ENCODE results near the gene TRAPPC10. TPM values are rescaled to one million over a fixed set of nuclear protein-coding genes. Genes with fewer than 3 reads are reported as not detected.

TRAPPC10 gene
- total and polyA plus RNA-seq, 2 of the 8 experiments (the other 6 are each of a cell fraction or from before 2014, with no cell fraction given) = 18.5 to 29.8 TPM

DNA sequence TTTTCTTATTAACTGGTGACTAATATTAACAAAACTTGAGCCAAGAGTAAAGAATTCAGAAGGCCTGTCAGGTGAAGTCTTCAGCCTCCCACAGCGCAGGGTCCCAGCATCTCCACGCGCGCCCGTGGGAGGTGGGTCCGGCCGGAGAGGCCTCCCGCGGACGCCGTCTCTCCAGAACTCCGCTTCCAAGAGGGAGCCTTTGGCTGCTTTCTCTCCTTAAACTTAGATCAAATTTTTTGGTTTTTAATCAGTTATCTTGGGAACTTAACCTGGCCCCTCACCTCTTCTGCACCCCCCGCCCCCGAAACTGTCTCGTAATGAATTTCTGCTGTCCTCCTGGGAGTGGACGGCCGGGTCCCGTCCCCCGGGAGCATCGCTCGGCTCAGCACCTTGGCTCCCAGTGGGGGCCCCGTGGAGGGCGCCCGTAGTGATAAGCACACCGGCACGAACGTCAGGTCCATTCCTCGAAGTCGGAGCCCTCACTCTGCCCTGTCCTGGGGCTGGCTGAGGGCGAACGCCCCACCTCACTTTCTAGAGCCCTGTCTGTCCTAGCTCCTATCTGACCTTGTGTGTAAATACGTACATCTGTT lies 29.5 kb upstream of the TRAPPC10 start (continued):
- TF ChIP-seq TBP (IDR thresholded peaks at IDR 0.05; ENCODE audit: low read depth, low read length) (no peak), CHD7 (IDR thresholded peaks at IDR 0.05; ENCODE audit: insufficient replicate concordance, low read length) (no peak), CTCF (IDR thresholded peaks at IDR 0.05; ENCODE audit: control extremely low read depth in 1 of 3, insufficient read depth in 1 of 3, low read depth in 1 of 3, low read length in 3 of 3) (no peak)
- TF ChIP-seq, protein P1, sequence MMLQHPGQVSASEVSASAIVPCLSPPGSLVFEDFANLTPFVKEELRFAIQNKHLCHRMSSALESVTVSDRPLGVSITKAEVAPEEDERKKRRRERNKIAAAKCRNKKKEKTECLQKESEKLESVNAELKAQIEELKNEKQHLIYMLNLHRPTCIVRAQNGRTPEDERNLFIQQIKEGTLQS (IDR thresholded peaks at IDR 0.05; ENCODE audit: insufficient read depth, low read depth, low read length) = no peak
